Measurements from ENCODE around the gene COQ5. TPM values are rescaled to one million over a fixed set of nuclear protein-coding genes. Genes with fewer than 3 reads are reported as not detected.

Gene COQ5
- polyA plus RNA-seq, 3 donors: 9.3 to 38.9 (median 30.6) TPM

- Histone ChIP-seq H3K4me3 (replicated peaks in 1 of 3; ENCODE audit: low read depth in 2 of 3, low read length in 3 of 3) (no peak overlapping the region), H3K36me3 (replicated peaks in 1 of 2; ENCODE audit: control insufficient read depth in 1 of 2, insufficient read depth in 2 of 2, low read length in 2 of 2) (peaks cover under 1 to 2% of the 10 kb centered on the region in 2 donors), H3K4me1 (ENCODE audit: control insufficient read depth in 1 of 2, insufficient read depth in 2 of 2, low read length in 2 of 2) (peaks cover 16 to 25% of the 10 kb centered on the region in 2 donors), H3K27ac (ENCODE audit: low read depth in 1 of 2, low read length in 2 of 2) (no peak overlapping the region), H3K79me2 (ENCODE audit: insufficient read depth, low read length) (peaks cover 29% of the 10 kb centered on the region), H3K27me3 (ENCODE audit: control insufficient read depth in 2 of 2, insufficient read depth in 2 of 2, low read length in 2 of 2) (no peaks in the 10 kb centered on the region), H3K4me2 (replicated peaks; ENCODE audit: extremely low read depth, low read length, poor library complexity, severe bottlenecking) (no peak overlapping the region), H3K9ac (ENCODE audit: insufficient read depth, low read length, poor library complexity, severe bottlenecking) (no peak overlapping the region), H4K20me1 (ENCODE audit: insufficient read depth, low read length) (peaks cover 15% of the 10 kb centered on the region), H3K9me3 (replicated peaks in 1 of 2; ENCODE audit: control insufficient read depth in 1 of 2, insufficient read depth in 1 of 2, low read length in 2 of 2) (no peaks in the 10 kb centered on the region), H2AFZ (ENCODE audit: insufficient read depth, low read depth, low read length, poor library complexity, severe bottlenecking) (no peak overlapping the region)
- Mint-ChIP-seq H3K9me3 (peaks cover 0 to 2% (median 0%) of the 10 kb centered on the region in 7 donors), H3K4me3 (no peak overlapping the region), H3K4me1 (peaks cover 21% of the 10 kb centered on the region), H3K27me3 (ENCODE audit: low read depth in 3 of 3) (peaks cover 0 to 1% (median 0%) of the 10 kb centered on the region in 3 donors), H3K36me3 (peaks cover under 1 to 2% of the 10 kb centered on the region in 2 donors), H3K27ac (no peak overlapping the region)
- intact Hi-C loops (cut with micrococcal nuclease): no loop called here
- no peak for TF ChIP-seq CTCF (IDR thresholded peaks at IDR 0.05)
- no peak for DNase-seq
These were observed 56.4 kb downstream of the COQ5 start for GRCh38 chr12:120472521-120472920.

- H3K27ac ChIP-seq (ENCODE audit: low read depth in 1 of 2, low read length in 2 of 2): peak overlapping the region in 1 of 2 donors; percentile 86
- peaks cover 38% of the 10 kb centered on the region for H4K20me1 ChIP-seq (ENCODE audit: insufficient read depth, low read length)
- WGBS (ENCODE audit: insufficient coverage): 75% methylated on average over 23 of the region's 26 CpGs
- peaks cover 15 to 24% of the 10 kb centered on the region in 2 donors for H3K36me3 ChIP-seq (replicated peaks in 1 of 2; ENCODE audit: control insufficient read depth in 1 of 2, insufficient read depth in 2 of 2, low read length in 2 of 2)
- Mint-ChIP-seq H3K9me3 (peaks cover 0 to 2% (median 0%) of the 10 kb centered on the region in 7 donors), H3K36me3 (peaks cover 10 to 22% of the 10 kb centered on the region in 2 donors), H3K27ac (peak overlapping the region in 3 of 7 donors; percentile 33 to 86 (median 65)), H3K27me3 (ENCODE audit: low read depth in 3 of 3) (no peaks in the 10 kb centered on the region), H3K4me1 (peaks cover 35% of the 10 kb centered on the region), H3K4me3 (peak overlapping the region; percentile 95 to 98)
- no peaks in the 10 kb centered on the region for H3K9me3 ChIP-seq (replicated peaks in 1 of 2; ENCODE audit: control insufficient read depth in 1 of 2, insufficient read depth in 1 of 2, low read length in 2 of 2)
- peaks cover 16 to 32% of the 10 kb centered on the region in 2 donors for H3K4me1 ChIP-seq (ENCODE audit: control insufficient read depth in 1 of 2, insufficient read depth in 2 of 2, low read length in 2 of 2)
- no peak for TF ChIP-seq CTCF (IDR thresholded peaks at IDR 0.05)
- H3K27me3 ChIP-seq (ENCODE audit: control insufficient read depth in 2 of 2, insufficient read depth in 2 of 2, low read length in 2 of 2): no peaks in the 10 kb centered on the region
- H2AFZ ChIP-seq (ENCODE audit: insufficient read depth, low read depth, low read length, poor library complexity, severe bottlenecking): peak overlapping the region; percentile 99
- intact Hi-C loops (cut with micrococcal nuclease): no loop called here
- H3K4me3 ChIP-seq (replicated peaks in 1 of 3; ENCODE audit: low read depth in 2 of 3, low read length in 3 of 3): peak overlapping the region; percentile 41 to 81 (median 79)
- no peak for DNase-seq
- peaks cover 51% of the 10 kb centered on the region for H3K79me2 ChIP-seq (ENCODE audit: insufficient read depth, low read length)
- H3K4me2 ChIP-seq (replicated peaks; ENCODE audit: extremely low read depth, low read length, poor library complexity, severe bottlenecking): peak overlapping the region; percentile 97
- peak overlapping the region; percentile 86 for H3K9ac ChIP-seq (ENCODE audit: insufficient read depth, low read length, poor library complexity, severe bottlenecking)
These were observed 58.7 kb downstream of the COQ5 start for GRCh38 chr12:120470150-120470784.
